ENCODE measurements around the gene SLC38A6.

DNA sequence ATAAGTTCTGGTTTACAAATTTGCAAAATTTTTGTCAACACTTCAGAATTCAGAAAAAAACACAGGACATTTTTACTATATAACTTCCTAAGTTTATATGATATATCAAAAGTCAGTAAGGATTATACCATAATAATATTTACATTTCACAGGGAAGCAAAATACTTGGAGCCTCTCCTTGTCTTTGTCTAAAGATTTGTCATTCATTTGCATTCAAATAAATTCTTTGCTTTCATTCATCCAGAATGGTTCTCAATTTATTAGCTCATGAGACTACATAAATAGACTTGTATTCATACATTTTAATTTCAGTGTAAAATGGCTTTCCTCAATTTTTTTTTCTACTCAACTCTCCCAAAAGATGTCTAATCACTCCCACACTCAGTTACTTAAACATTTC lies 96.4 kb downstream of the SLC38A6 start:
- TF ChIP-seq, protein P1, sequence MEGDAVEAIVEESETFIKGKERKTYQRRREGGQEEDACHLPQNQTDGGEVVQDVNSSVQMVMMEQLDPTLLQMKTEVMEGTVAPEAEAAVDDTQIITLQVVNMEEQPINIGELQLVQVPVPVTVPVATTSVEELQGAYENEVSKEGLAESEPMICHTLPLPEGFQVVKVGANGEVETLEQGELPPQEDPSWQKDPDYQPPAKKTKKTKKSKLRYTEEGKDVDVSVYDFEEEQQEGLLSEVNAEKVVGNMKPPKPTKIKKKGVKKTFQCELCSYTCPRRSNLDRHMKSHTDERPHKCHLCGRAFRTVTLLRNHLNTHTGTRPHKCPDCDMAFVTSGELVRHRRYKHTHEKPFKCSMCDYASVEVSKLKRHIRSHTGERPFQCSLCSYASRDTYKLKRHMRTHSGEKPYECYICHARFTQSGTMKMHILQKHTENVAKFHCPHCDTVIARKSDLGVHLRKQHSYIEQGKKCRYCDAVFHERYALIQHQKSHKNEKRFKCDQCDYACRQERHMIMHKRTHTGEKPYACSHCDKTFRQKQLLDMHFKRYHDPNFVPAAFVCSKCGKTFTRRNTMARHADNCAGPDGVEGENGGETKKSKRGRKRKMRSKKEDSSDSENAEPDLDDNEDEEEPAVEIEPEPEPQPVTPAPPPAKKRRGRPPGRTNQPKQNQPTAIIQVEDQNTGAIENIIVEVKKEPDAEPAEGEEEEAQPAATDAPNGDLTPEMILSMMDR (IDR thresholded peaks at IDR 0.05), result no peak
- no peak for TF ChIP-seq POLR2A (IDR thresholded peaks at IDR 0.05)

Measured in testis (tissue), 2 donors.